DMS153 treated with DMSO at 0.1 percent for 48 hours (cell line): Measurements from ENCODE around the gene PPP1R1C.
A peak's percentile ranks its signal among the peaks of the same experiment; 100 is the strongest.

ENCODE experiments used
- DNase-seq: peaks from one replicate; lab custom pipeline; 2025; ENCODE audit not compliant: unreplicated experiment; lab: John Stamatoyannopoulos, UW

PPP1R1C gene

DNA sequence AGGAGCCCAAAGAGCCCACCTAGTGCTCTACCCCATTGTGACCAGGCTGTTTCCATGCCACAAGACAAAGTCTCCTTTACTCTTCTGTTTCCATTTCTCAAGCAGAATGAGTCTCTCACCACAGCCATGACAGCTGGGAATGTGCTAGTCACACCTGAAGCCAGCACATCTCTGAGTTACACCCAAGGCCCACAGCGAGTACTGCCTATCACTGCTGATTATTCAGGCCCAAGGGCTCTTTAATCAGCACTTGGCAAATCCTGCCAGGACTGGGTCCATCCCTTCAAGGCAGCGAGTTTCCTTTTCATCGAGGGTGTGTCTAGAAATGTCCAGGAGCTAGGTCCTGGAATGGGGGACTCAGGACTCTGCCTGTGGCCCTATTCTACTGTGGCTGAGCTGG is 14.6 kb upstream of the PPP1R1C start:
- no peak for DNase-seq

DNA sequence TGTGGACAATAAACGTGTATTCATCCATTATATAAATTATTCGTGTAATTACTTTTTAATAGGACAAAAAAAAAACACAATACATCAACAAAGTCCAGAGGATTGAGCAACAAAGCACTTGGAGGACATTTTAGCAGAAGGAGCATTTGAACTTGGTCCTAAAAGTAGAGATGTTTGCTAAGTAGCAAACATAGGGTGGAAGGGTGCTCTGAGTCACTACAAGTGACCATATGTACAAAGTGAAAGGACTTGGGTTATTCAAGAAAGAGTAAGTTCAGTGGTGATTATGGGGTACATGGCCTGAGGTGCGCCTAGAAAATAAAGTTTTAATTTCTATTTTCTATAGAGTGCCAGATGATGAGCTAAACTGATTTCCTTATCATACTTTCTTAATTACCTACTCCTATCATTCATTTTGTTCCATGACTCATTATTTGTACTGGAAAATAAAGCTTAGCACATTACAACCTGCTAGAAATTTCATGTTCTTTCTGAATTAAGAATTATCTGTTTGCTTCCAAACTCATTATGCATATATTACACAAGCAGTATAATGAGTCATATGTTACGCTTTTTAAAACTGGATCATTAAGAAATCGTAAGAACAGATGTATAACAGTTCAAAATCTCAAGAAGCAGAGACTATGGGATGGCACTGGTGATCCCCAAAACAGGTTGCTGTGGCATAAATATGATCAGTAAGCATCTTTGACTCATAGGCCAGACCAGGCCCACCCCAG is 13.1 kb upstream of the PPP1R1C start:
- DNase-seq, result no peak

DNA sequence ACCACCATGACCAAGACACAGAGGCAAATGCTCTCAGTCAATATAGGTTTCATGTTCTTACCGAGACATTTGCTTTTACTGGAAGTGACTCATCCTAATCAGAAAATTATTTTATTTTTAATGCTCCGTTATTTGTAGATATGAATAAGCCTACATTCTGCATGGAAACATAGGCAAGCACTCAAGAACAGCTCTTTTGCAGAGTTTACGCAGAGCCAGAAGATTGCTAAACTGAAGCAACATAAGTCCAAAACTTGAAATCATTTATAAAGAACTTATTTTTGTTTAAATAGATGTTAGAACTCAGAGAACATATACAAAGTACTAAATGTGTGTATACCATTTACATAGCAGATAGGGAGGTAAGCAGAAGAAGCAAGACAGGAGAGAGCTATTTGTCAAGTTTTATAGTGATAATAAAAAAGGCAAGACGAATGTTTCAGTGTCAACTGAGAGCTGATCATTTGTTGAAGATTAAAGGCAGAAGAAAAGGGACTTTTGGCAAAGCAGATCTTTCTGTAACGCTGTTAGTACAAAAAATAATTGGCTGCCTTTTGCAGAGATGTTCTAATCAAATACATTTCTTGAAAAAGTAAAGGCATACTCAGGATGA is 12.4 kb upstream of the PPP1R1C start:
- DNase-seq, result no peak

DNA sequence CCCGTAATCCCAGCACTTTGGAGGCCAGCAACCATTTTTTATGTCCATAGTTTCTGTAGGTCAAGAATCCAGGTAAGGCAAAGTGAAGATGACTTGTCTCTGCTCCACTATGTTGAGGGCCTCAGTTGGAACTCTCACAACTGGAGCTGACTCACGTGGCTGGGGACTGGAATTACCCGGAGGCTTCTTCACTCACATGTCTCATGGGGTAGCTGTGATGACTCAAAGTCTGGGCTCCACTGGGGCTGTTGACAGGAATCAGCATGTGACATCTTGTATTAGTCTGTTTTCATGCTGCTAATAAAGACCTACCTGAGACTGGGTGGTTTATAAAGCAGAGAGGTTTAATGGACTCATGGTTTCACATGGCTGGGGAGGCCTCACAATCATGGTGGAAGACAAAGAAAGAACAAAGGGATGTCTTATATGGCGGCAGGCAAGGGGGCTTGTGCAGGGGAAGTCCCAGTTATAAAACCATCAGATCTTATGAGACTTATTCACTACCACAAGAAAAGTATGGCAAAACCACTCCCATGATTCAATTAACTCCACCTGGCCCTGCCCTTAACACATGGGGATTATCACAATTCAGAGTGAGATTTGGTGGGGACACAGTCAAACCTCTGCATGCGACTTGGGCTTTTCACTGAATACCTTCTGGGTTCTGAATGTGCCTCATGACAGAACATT is 7.8 kb upstream of the PPP1R1C start:
- DNase-seq, result no peak

DNA sequence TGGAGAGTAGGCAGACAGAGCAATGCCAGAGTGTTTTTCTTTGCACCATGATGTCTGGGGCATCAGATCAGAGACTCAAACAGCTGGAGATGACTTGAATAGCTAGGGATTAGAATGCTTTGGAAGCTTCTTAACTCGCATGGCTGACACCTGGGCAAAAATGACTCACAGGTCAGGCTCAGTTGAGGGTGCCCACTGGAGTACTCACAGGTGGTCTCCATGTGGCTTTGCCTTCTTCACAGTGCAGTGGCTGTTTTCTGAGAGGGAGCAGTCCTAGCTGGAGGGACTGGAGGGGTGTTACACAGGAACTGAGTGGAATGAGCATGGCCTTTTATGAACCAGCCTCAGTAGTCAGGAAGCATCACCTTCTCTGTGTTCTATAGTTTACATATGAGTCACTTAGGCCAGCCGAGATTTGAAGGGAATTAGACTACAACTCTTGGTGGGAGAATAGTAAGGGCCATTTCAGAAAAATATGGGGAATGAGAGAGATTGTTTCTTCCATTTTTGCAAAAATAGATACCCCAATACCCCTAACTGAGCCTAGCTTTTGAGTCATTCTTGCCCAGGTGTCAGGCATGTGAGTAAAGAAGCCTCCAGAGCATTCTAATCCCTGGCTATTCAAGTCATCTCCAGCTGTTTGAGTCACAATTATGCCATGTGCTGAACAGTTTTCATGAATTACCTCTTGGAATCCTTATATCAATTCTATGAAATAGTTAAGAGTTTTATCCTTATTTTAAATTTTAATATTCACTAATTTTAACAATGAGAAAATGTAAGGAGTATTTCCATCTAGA is 7.1 kb upstream of the PPP1R1C start:
- DNase-seq, result no peak

DNA sequence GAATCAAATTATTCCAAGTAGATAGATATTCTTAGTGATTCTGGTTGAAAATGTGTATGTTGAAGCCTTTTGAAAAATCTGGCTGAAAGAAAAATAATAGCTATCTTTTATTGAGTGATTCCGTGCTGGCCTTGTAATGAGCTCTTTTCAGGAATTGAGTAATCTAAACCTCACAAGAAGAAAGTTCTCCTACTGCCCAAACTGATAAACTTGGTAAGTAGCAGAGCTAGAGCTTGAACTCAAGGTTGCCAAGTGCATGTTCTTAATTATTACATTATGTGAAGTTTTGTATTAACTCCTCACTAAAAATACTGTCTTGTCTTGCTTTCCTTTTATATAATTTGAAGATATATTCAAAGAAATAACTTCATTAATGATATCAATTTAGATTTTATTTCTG is 1.6 kb upstream of the PPP1R1C start:
- DNase-seq, result no peak

DNA sequence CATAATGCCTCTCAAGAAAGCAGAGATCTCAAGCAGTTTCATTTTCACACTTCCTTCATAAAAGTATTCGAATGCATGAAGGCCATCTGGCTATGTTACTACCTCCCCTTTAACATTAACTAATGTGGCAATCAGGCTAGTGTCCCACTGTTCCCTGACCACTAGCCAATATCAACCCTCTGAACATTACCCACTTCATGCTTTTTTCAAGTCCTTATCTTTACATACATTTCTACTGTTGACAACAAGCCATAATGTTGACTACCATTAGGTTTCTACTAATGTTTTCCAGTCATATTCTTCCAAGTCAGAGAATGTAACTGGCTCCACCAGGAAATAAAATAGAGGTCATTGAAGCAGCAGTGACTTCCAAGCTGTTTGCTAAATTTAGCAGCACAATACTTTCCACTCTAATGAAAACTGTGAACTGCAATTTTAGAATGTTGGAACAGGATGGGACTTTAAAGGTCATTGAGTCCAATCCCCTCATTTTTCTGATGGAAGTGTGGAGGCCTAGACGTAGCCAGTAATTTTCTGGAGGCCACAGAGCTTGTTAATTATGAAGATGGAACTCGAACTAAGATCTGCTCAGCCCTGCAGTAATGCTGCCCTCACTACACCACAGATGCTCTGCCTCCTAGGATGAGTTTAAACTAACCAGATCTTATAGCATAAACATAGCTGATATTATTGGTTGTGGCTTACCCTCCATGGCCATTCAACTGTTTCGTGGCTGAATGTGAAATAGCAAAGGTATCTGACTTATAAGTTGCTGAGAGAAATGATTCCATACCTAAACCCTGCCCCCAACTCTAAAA is 630 bp upstream of the PPP1R1C start:
- DNase-seq, result no peak

DNA sequence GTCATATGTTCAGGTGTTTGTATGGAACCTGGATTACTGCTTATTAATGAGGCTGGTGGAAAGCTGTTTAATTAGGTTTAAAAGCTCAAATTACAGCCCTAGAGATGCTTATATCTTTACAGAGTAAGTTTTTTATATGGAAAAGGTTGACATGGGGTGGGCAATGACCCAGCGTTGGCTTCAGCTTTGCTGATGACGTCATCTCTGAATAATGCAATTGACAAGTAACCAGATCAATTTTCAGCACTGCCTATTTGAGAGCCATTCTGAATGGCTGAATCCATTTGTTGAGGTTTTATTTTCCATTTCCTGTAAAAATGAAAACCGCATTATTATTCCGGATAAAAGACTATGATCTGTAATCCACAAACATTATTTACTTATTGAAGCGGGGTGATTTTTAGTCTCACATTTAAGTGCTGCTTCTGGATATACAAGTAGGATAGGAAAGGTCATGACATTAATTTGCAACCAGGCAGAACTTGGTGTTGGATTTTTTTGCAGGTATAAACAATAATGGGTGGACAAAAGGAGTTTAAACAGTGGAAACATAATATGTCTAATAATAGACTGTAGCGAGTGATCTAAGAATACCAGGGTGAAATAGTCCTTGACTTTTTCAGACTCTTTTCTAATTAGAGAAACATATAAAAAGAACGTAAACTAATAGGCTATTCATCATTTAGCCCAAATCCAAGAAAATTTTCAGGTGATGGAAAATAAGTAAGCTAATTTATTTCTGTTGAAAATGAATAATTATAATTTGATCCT is 2.7 kb downstream of the PPP1R1C start:
- DNase-seq, result no peak

DNA sequence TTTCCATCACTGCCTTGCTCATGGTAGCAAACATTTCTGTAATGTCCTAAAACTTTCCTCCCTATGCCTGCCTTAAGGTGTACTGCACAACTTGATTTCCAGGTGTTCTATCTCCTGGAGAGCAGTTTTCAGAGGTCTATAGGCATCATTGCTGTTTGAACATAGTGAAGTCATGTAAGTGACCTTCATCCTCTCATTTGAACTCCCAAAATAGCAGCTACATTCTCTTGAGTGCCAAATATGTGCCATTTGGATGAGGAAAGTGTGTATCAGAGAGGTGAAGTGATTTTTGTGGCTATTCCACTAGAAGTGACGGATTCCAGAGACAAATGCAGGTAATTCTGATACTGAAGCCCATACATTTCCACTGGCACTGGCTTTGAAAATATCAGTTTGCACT is 3.4 kb downstream of the PPP1R1C start:
- no peak for DNase-seq

DNA sequence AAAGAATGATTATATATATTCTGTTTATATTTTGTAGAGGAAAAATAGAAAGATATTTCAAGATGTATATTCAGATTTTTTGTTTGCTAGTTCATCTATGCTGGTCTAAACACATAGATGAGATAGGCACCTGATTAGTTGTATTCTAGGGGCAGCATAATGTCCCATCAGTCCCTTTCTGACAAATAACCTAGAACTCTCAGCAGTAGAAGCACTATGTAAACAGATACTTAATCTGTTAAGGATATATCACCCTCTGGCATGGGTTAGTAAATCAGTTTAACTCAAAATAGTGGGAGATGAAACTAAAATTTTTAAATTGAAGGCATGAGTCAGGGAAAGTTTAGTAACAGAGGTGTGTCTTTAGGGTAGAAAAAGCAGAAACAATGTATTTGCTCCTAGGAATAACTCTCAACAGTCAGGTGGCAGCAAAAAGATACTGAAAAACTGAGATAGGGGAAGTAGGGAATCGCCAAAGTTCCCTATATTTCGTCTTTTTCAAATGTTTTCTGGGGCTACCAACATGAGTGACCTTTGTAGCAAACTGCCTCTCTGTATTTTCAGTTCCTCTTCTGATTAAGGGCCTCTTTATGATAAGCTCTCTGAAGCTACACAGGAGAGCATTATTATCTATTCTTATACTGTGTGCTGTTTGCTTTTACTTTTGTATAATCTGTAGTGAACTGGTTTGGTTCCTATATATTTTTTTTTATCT is 5.7 kb downstream of the PPP1R1C start:
- DNase-seq, result no peak

DNA sequence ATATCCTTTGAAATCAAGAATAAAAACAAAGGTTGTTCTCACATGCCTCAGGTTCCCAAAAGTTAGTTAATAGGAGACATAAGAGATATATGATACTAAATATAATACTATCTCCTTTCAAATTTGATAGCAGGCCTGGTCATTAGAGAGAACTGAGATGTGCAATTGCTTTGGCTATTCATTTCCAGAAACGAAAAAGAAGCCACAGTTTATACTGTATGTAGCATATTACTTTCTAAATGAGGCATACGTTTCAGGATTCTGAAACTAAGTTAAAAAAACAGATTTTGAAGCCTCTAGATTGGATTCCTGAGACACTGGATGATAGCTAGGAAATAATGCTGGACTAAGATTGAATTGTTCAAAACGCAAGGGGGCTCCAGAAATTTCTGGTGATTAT is 7.1 kb downstream of the PPP1R1C start:
- no peak for DNase-seq

DNA sequence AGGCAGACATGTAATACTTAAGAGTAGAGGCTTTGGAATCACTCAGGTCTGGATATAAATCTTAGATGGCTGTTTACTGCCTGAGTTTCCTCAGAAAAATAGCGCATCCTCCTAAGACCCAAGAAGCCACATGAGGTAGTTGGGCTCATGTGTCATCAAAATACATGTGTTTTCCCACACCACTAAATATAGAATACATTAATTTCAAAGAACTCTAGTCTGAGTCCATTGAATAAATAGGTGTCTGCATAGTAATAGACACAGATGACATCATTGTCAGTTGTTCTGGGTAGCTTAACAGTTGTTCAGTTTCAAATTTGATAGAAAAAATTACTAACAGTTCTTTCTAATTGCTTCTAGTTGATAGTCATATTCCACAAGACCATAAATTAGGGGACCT is 9.6 kb downstream of the PPP1R1C start:
- no peak for DNase-seq

DNA sequence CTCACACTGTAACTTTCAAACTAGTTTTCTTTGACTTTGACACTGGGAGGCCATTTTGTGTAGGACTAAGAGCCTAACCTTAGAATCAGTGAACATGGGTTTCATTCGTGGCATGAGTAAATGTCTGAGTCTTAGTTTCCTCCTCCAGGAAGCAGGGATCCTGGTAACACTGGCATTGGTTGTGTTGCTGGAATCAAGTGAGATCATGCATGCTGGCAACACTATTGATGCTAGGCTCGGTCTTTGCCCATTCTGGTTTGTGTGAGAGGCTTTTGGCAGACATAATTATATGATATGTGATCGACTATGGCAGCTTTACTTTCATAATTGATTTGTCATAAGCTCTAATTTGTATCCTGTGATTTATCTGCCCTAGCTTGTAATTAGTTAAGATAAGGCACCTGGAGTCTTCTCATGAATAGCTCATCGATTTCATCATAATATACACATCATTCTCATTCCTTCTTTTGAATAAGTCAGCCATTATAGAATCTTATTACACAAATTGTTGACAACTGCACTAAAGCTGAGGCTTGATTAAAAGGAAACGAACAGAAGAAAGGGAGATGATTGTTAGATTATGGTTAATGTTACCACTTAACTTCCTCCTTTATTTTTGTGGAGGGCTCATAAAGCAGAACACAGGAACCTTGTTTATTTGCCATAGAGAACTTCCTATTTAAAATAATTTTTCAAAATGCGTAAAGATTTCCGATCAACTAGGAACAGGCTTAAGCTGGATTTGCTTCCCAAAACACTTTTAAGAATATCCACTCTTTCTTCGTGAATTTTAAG is 12.6 kb downstream of the PPP1R1C start:
- DNase-seq, result peak; percentile 50

DNA sequence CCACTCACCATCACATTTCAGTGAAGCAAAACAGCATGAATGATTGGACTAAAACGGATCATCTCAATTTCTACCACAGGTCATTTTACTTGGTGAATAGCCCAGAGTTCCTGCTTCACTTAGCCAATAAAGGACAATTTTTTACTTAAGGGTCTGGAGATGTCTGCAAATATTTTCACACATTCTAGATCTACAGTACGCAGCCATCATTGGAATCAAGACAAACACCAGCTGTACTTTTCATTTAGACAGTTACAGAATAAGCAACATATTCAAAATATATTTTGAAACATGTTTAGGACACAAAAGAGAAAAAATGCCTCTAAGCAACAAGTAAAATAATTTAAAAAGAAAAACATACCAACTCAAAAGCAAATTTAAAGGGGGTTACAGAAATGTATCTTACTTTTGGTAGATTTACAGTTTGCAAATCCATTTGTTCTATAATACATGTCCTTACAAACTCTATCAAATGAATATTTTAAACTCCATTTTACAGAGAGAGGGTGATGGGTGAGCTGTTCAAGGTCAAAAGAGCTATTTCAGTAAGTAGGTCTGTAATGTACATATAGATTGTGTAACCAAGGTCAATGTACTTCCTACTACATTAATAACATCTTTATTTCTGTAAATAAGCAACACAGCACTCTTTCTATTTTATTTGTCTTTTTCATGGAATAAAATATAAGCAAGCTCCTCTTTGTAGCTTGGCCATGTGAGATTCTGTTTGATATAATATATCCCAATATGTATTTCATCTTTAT is 13.4 kb downstream of the PPP1R1C start:
- no peak for DNase-seq

DNA sequence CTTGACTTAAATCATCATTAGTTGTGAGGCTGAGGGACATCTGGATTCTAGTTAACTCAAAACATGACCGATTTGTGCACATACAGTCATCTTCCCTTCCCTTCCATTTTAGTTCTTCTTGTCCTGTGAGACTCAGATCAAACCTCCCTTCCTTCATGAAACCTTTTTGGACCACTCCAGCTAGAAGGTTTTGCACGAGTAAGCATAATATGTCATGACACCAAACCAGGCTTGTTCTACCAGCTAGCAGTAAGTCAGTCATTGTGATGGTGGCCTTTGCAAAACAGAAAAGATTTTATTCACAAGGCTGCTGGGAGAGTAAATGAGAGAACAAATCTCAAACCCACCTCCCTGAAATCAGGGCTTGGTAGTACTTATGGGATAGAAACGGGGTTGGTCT is 14.3 kb downstream of the PPP1R1C start:
- no peak for DNase-seq

DNA sequence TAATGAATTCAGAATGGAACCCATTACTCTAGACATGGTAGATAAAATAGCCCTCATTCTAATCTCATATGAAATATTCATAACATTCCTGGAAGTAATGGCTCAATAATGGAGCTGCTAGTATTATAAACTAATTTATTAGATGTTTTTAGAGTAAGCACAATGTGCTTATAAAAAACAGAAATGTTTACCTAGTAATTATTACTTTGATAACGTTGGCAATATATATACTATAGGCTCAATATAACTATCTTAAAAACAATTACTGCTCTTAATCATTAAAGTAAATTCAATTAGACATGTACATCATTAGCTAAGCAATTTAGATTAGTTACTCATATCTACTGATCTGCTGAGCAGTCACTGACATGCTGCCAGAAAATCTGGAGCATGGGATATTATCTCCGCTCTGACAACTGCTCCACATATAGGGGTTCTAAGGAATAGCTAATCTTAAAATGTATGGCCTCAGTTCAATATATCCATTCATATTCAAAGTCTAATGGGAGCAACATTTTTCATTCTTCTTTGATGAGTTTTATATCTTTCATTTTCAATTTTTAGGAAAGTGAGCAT is 19.4 kb downstream of the PPP1R1C start:
- DNase-seq, result no peak

DNA sequence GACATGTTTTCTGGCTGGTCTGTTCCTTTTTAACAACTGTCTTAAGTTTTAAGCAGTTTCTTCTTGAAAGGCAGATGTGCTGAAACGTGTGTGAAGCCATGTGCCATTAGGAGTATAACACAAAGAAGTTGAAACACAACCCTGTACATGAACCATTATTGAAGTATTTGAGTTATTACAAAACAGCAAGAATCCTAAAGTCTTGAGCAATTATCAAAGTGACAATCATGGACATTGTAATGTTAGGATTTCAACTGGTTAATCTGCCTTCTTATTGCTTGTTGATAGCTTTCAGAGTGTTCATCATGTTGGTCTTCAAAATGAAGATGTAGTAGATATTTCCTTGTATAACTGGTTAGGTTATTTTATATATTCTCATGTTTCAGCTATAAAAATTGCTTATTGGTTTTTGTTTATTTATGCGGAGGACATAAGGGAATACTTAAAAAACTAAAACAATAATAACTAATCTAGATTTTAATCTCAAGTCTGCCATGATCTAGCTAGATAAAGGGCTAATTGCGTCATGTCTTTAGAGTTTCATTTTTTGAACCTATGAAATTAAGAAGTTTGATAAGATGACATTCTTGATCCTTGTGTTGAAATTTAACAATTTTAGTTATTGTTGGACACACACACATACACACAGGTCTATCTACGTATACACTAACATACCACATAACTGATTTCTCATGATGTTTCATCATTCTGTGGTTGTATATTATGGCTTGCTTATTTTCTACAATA is 21.1 kb downstream of the PPP1R1C start:
- no peak for DNase-seq
